ENCODE data around the gene ARL16.

GRCh38 chr17:81646869-81647600, 36.6 kb downstream of the ARL16 start:
- TF ChIP-seq SP1 (IDR thresholded peaks at IDR 0.05) (no peak), ELF4 (IDR thresholded peaks at IDR 0.05) (no peak), SUZ12 (IDR thresholded peaks at IDR 0.05) (no peak), ARNT (IDR thresholded peaks at IDR 0.05) (no peak), FOXK2 (IDR thresholded peaks at IDR 0.05) (no peak)

Measured in HEK293T (cell line).